ENCODE data around the gene HAGH. TPM values are rescaled to one million over a fixed set of nuclear protein-coding genes. Genes with fewer than 3 reads are reported as not detected.

HAGH gene
- total and polyA plus RNA-seq, 11 donors: 111 to 358 (median 165) TPM

DNA sequence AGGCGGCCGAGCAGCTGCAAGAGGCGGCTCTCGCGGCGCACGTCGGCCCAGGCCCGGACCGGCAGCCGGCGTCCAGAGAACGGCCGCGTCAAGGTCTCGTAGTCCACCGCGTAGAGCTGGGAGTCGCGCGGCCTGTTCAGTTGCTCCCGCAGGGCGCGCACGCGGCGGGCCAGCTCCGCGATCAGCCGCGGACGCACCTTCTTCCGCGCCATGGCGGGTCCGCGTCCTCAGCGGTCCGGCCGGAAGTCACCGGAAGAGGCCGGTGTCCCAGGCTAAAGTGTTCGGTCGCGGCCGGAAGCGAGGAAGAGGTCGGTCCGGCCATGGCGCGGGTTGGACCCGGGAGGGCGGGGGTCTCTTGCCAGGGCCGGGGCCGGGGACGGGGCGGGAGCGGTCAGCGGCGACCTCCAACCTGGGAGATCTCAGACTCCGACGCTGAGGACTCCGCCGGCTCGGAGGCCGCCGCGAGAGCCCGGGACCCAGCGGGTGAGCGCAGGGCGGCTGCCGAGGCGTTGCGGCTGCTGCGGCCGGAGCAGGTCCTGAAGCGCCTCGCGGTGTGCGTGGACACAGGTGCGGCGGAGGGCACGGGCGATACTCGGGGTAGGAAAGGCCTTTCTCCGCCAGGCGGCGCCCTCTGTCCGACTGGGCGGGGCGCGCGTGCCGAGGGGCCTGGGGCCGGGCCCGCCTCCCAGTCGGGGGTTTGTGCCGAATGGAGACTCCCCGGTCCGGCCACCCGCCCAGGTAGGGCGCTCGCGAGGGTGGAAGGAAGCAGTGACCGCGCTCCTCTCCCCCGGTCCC is 53.5 kb downstream of the HAGH start, which contains the start of gene MRPS34:
Gene MRPS34, minus strand, starts transcription at position 227 of the 795 bp plus-strand sequence. Its CDS starts 15 bp downstream, at position 212.
- WGBS, 4 donors: 0% methylated on average over 41 to 108 of the region's 108 CpGs
- Histone ChIP-seq H3K4me1 (peaks cover 14 to 44% (median 32%) of the 10 kb centered on the region in 12 donors), H3K4me3 (peak within 1 kb of the TSS; percentile 75 to 99 (median 96)), H3K36me3 (peaks cover 0 to 46% (median 35%) of the 10 kb centered on the region in 9 donors), H3K27me3 (no peaks in the 10 kb centered on the region), H3K27ac (peak within 1 kb of the TSS; percentile 91 to 99 (median 97)), H3K9me3 (no peaks in the 10 kb centered on the region)
- DNase-seq: peak; percentile 83 to 93 (median 88)
- peak; percentile 18 to 67 (median 64) for ATAC-seq
- intact Hi-C loops (cut with DNase I): loop anchor here in 3 of 10 donors (1.0 to 5.0 kb wide), 3 partner anchors 9 to 161 kb away; partner anchors contain the start of genes CRAMP1 (in 1 of the 3), IFT140 (in 1 of the 3), MAPK8IP3 (in 1 of the 3) and NUBP2 (in 1 of the 3)
- peak in 1 of 2 donors; percentile 69 for TF ChIP-seq POLR2A (IDR thresholded peaks at IDR 0.05)
- TF ChIP-seq, protein P1, sequence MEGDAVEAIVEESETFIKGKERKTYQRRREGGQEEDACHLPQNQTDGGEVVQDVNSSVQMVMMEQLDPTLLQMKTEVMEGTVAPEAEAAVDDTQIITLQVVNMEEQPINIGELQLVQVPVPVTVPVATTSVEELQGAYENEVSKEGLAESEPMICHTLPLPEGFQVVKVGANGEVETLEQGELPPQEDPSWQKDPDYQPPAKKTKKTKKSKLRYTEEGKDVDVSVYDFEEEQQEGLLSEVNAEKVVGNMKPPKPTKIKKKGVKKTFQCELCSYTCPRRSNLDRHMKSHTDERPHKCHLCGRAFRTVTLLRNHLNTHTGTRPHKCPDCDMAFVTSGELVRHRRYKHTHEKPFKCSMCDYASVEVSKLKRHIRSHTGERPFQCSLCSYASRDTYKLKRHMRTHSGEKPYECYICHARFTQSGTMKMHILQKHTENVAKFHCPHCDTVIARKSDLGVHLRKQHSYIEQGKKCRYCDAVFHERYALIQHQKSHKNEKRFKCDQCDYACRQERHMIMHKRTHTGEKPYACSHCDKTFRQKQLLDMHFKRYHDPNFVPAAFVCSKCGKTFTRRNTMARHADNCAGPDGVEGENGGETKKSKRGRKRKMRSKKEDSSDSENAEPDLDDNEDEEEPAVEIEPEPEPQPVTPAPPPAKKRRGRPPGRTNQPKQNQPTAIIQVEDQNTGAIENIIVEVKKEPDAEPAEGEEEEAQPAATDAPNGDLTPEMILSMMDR (IDR thresholded peaks at IDR 0.05): peak; percentile 56 to 86 (median 71)

- DNase-seq (no peak), ATAC-seq (peak in 1 of 4 donors; percentile 0)
- Histone ChIP-seq H3K27ac (peak within 1 kb of the TSS; percentile 91 to 99 (median 97)), H3K9me3 (no peaks in the 10 kb centered on the region), H3K4me3 (peak within 1 kb of the TSS; percentile 75 to 99 (median 96)), H3K4me1 (peaks cover 14 to 44% (median 32%) of the 10 kb centered on the region in 12 donors), H3K27me3 (no peaks in the 10 kb centered on the region), H3K36me3 (peaks cover 0 to 46% (median 35%) of the 10 kb centered on the region in 9 donors)
- TF ChIP-seq, protein P1 (IDR thresholded peaks at IDR 0.05): no peak
- intact Hi-C loops (cut with DNase I): loop anchor here in 2 of 10 donors (5.0 kb wide), 2 partner anchors 65 to 160 kb away; partner anchors contain the start of genes CRAMP1 (in 1 of the 2), IFT140 (in 1 of the 2) and MAPK8IP3 (in 1 of the 2)
- 1 to 4% (median 1%) methylated on average over 15 to 53 of the region's 53 CpGs for WGBS, 4 donors
Measured at GRCh38 chr16:1772362-1772907, 54.2 kb downstream of the HAGH start, which contains the start of gene EME2. TSS of gene EME2 (plus strand) at chr16:1772810. CDS start at chr16:1773228, 418 bp downstream.

DNA sequence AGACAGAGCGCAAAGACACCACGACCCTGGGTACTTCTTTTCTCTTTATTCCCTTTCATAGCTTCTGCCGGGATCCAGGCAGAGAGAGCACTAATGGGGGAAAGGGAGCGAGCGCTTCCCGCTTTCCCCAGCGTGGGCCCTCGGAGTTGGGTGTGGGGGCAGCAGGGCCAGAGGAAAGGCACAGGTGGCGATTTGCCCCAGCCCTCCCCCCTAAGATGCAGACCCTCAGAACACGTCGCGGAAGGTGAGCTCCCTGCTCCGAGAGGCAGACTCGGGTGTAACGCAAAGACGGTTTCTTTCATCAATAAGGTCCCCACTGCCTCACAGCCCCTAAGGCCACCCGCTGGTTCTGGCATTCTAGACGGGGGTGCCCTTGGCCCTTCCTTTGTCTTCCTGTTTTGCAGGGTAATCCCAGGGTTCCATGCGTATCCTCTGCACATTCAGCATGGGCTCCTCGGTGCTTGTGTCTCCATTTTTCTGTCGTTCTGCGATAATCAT is 54.7 kb downstream of the HAGH start:
- H3K27me3 ChIP-seq: no peaks in the 10 kb centered on the region
- H3K36me3 ChIP-seq: peaks cover 0 to 46% (median 35%) of the 10 kb centered on the region in 9 donors
- H3K4me1 ChIP-seq: peaks cover 14 to 44% (median 32%) of the 10 kb centered on the region in 12 donors
- intact Hi-C loops (cut with DNase I): loop anchor here in 2 of 10 donors (5.0 kb wide), 2 partner anchors 65 to 160 kb away; partner anchors contain the start of genes CRAMP1 (in 1 of the 2), IFT140 (in 1 of the 2) and MAPK8IP3 (in 1 of the 2)
- WGBS, 4 donors: 16 to 18% (median 16%) methylated on average over 16 to 22 of the region's 22 CpGs
- no peak for TF ChIP-seq POLR2A (IDR thresholded peaks at IDR 0.05)
- TF ChIP-seq, protein P1 (IDR thresholded peaks at IDR 0.05): no peak
- H3K4me3 ChIP-seq: peak overlapping the region; percentile 75 to 99 (median 96)
- H3K9me3 ChIP-seq: no peaks in the 10 kb centered on the region
- peak overlapping the region in 11 of 12 donors; percentile 14 to 99 (median 96) for H3K27ac ChIP-seq
- ATAC-seq: no peak
- no peak for DNase-seq
